RCC 7860 (cell line): ENCODE data around the gene CPS1.

Experiments used
- DNase-seq: peaks from one replicate; pipeline ENCODE4 v3.0.0-alpha.2; 2015; ENCODE audit warnings: low spot score
- FAIRE-seq: peaks from 2 replicates; lab custom pipeline; 2012; peaks lifted over from hg19 to GRCh38; lab: Jason Lieb, UNC

CPS1 gene

GRCh38 chr2:210556329-210556980, at the start of gene CPS1:
TSS of gene CPS1 (plus strand) at chr2:210556599. CDS start at chr2:210556734, 135 bp downstream.
- no peak for FAIRE-seq
- DNase-seq = no peak

DNA sequence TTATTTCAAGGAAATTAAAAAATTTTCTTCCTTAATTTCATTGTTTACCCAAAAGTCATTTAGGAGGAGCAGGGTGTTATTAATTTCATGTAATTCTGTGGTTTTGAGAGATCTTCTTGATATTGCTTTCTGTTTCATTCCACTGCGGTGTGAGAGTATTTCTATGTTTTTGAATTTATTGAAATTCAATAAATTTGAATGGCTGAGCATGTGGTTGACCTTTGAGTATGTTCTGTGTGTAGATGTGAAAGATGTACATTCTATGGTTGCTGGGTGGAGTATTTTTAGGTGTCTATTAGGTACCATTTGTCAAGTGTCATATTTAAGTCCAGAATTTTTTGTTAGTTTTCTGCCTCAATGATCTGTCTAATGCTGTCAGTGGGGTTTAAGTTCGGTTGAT, 40.5 kb upstream of the CPS1 start:
- FAIRE-seq = no peak

GRCh38 chr2:210517264-210517663, 39.1 kb upstream of the CPS1 start:
- FAIRE-seq (no peak), DNase-seq (no peak)

More for the DNA sequence above, 40.5 kb upstream of the CPS1 start:
- DNase-seq = no peak

- FAIRE-seq (no peak), DNase-seq (no peak)
Measured at GRCh38 chr2:210519594-210519993, 36.8 kb upstream of the CPS1 start.

DNA sequence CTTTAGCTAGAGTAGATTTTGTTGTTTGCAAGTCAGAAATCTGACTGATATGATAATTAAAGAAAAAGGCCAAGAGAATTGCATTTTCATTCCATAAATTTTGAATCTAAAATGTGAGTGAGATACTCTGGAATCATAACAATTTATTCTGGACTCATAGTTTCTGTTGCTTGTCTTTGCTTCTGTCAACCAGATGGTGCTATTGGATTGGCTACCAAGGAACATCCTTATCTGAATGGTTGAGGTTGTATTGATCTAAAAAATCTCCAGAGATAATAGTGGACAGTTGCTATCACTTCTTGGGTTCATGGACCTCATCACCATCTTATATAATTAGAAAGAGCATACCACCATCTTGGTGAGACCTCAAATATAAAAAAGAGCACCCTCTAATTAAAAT, 34.0 kb upstream of the CPS1 start:
- no peak for DNase-seq
- no peak for FAIRE-seq

DNA sequence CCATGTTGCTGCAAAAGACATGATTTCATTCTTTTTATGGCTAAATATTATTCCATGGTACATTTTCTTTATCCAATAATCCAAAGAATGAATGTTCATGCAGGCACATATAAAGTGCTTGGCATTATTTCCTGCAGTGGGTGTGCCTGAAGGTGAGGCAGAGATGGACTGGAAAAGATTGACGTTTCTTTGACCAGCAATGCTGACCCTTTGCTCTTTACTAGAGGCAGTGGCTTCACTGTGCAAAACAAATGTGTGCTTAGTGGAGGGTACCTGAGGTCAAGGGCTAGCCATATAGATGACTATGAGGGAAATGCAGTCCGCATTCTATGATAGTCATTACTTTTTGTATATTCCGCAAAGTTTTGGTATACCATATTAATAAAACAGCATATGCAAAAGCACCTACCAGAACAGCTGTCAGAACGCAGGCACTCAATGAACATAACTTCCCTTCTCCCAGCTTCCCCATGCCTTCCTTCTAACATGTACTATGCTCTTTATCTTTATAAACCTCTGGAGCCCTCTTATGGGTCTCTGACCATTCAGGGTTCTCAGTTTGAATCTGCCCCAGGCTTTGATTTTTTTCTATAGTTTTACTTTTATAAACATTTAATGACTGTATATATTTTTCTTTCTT, 32.6 kb upstream of the CPS1 start:
- DNase-seq = no peak
- no peak for FAIRE-seq

DNA sequence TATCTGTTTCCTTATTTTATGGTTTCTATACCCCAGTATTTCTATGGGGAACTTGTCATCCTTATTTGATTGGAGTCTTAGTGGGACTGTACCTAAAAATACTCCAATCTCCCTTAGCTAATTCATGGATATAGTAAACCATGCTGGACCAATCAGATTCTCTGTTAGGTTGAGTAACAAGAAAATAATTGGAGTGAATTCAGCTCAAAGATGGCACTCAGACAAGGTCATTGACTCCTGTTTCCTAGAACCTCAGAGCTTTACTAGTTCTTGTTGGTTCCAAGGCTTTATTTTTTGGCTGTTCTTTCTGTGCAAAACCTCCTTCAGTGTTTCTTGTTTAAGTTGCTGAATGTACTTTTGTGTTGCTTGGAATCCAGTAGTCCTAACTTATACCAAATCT, 31.9 kb upstream of the CPS1 start:
- FAIRE-seq = no peak
- no peak for DNase-seq

DNA sequence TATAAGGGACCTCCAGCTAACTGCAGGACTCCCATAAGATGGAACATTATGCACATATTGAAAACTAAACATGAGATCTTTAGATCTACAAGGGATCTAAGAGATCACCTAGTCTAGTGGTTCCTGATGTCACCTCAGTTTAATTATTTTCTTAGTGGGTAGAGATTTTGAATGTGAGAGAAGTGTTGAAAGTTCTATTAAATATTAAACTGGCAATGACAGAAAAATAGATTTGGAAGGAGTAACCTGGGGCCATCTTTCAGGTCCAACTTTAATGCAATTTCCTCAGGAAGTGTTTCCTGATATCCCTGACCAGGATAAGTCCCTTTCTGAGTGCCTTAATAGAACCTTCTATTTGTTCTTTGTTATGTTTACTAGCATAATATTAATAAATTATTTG, 29.1 kb upstream of the CPS1 start:
- no peak for DNase-seq
- peak; percentile 33 for FAIRE-seq

DNA sequence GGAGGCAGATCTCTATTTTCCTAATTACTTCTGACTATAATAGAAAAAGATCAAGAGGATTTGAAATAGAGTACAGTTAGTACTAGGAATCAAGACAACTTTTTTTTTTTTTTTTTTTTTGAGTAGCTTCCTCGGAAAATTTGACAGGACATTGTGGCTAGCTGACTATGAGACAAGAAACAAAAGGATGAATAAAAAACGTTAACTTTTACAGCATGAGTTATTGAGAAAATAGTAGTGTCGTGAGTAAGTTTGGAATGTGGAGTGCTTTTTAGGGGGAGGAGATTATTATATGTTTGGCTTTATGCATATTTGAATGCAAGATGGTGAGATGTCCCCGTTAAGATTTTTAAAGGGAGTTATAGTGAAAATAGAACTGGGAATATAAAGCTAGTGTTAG, 27.7 kb upstream of the CPS1 start:
- no peak for DNase-seq
- no peak for FAIRE-seq

DNA sequence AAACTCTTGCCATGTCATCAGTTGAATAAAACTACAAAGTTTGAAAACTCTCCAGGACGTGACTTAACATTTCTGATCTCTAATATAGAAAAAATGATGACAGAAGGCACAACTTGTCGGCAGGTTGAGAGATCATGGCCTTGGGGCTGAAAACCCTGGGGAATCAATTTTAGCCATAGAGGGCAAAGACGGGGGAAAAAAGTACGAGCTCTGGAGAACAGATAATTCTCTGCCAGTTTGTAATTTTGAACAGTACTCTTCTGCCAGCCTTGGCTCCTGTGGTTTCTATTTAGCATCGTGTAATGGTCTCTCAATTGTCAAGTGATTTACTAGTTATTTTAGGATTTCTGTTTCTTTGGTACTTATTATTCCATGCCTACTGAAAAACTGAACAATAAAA, 25.3 kb upstream of the CPS1 start:
- DNase-seq (no peak), FAIRE-seq (no peak)

GRCh38 chr2:210531482-210531881, 24.9 kb upstream of the CPS1 start:
- FAIRE-seq = no peak
- DNase-seq = no peak

GRCh38 chr2:210533389-210533788, 23.0 kb upstream of the CPS1 start:
- DNase-seq (no peak), FAIRE-seq (no peak)

DNA sequence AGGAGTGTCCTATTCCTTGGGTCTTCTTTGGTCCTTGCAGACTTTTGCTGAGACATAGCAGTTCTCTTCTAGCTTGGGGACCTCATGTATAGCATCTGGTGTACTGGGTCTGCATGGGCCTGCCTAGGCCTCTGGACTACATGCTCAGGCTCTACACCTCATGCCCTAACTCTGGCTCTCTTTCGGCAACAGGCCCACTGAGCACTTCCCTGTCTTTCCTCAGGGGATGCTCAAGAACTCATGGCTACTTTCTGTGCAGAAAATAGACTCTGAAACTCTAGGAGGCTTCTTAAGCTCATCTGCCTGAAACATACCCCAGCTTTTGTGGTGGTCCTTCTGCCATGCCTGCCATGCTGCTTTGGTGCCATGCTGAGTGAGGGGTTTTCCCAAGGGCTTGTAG, 21.5 kb upstream of the CPS1 start:
- no peak for FAIRE-seq
- DNase-seq = no peak

GRCh38 chr2:210536973-210537650, 19.3 kb upstream of the CPS1 start:
- DNase-seq = no peak
- no peak for FAIRE-seq

DNA sequence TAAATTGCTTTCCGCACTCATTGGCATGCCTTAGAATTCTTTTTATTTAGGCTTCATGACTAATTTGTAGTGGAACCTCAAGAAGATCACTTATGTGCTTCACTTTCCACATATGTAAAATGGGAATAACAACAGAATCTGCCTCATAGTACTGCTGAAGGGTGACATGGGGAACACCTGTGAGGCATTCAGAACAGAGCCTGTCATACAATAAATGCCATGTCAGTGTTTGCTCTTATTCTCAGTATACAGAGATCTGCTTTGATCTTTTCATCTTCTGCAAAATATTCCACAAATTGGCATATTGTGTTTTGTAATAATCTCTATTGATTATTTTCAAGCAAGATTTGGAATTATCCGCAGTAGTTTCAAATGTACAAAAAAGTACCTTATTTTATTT, 17.4 kb upstream of the CPS1 start:
- FAIRE-seq (no peak), DNase-seq (no peak)

GRCh38 chr2:210539578-210540416, 16.6 kb upstream of the CPS1 start:
- FAIRE-seq (no peak), DNase-seq (no peak)

- no peak for DNase-seq
- no peak for FAIRE-seq
Measured at GRCh38 chr2:210540471-210540870, 15.9 kb upstream of the CPS1 start.

GRCh38 chr2:210540900-210541289, 15.5 kb upstream of the CPS1 start:
- FAIRE-seq (no peak), DNase-seq (no peak)

GRCh38 chr2:210541290-210541902, 15.0 kb upstream of the CPS1 start:
- no peak for FAIRE-seq
- DNase-seq = no peak

DNA sequence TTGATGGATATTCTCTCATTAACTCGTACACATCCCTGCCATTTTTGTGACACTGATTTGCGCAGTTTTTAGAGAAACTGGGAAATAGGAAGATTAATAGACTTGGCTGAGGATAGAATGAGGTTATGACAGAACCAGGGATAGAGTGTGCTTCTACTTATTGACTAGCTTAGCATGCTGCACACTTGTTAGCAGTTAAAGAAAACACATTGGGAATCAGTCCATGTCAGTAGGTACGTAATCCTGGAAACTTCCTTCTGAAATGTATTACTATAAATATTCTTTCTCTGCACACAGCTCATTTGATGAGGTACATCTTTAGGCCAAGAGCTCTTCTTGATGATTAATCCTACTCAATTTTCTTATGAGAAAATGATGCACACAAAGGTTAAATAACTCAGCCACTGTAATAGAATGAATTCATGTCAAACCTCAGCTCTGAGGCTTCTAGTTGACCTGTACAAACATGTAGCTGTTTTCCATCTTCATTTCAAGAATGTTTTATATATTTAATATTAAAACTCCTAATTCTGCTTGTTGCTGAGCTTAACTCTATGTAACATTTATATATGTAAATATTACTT, 12.3 kb upstream of the CPS1 start:
- DNase-seq (no peak), FAIRE-seq (no peak)

GRCh38 chr2:210544831-210545230, 11.6 kb upstream of the CPS1 start:
- no peak for DNase-seq
- no peak for FAIRE-seq
